T47D (cell line): Measurements from ENCODE around the gene HHIP.

ENCODE experiments used
- DNase-seq, 2 experiments: peaks; one replicate each; pipeline versions ENCODE4 v3.0.0 to v3.0.0-alpha.2; 2011 to 2012; ENCODE audit warnings: low read depth in 1 of 2, low spot score in 1 of 2
- JUND ChIP-seq: IDR thresholded peaks from 2 replicates; pipeline ENCODE4 v1.6.1; 2012; ENCODE audit warnings: low read depth
- in situ Hi-C: cut with HindIII; loops from 2 replicates; pipeline ENCODE4 v1.10.0; 2016; ENCODE audit warnings: low sequenced_read_pairs, low pct_unique_long_range_greater_than_20kb

The HHIP gene

DNA sequence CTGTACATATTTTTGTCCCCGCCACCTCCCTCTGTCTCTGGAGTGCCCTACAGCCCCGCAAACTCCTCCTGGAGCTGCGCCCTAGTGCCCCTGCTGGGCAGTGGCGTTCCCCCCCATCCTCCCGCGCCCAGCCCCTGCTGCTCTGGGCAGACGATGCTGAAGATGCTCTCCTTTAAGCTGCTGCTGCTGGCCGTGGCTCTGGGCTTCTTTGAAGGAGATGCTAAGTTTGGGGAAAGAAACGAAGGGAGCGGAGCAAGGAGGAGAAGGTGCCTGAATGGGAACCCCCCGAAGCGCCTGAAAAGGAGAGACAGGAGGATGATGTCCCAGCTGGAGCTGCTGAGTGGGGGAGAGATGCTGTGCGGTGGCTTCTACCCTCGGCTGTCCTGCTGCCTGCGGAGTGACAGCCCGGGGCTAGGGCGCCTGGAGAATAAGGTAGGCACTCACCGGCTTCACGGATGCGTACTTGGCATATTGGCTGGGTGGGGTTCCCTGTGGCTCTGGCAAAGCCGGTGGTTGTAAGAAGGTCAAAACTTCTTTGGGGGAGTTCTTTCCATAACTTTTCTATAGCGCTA, 653 bp downstream of the HHIP start:
- TF ChIP-seq JUND, result no peak
- in situ Hi-C loops, result no loop called here
- no peak for DNase-seq

- in situ Hi-C loops, result no loop called here
- no peak for TF ChIP-seq JUND
- no peak for DNase-seq
Observed at GRCh38 chr4:144647095-144647561, 1.2 kb downstream of the HHIP start.

DNA sequence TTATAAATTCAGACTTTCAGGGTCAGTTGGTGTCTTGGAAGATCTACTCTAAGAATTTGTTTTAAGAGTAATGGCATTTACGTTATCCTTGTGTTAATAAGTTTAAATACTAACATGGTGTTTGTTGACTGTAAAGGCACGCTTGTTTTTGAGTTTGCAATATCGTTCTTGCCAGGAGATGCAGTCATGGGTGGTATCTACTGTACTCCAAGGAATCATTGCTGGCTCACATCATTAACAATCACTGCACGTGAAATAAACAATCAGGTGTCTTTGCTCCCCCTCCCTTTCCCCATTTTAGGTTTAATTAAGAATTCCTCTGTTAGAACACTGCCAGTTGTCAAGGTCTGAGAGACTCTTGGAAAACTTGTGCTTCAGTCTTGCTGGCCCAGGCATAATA, 1.6 kb downstream of the HHIP start:
- DNase-seq, result no peak
- no peak for TF ChIP-seq JUND
- in situ Hi-C loops, result no loop called here

GRCh38 chr4:144648042-144648441, 2.1 kb downstream of the HHIP start:
- DNase-seq, result no peak
- no peak for TF ChIP-seq JUND
- in situ Hi-C loops, result no loop called here

GRCh38 chr4:144649646-144650045, 3.7 kb downstream of the HHIP start:
- no peak for TF ChIP-seq JUND
- in situ Hi-C loops, result no loop called here
- no peak for DNase-seq

- TF ChIP-seq JUND, result no peak
- in situ Hi-C loops, result no loop called here
- no peak for DNase-seq
Observed at GRCh38 chr4:144650311-144651005, 4.5 kb downstream of the HHIP start.

DNA sequence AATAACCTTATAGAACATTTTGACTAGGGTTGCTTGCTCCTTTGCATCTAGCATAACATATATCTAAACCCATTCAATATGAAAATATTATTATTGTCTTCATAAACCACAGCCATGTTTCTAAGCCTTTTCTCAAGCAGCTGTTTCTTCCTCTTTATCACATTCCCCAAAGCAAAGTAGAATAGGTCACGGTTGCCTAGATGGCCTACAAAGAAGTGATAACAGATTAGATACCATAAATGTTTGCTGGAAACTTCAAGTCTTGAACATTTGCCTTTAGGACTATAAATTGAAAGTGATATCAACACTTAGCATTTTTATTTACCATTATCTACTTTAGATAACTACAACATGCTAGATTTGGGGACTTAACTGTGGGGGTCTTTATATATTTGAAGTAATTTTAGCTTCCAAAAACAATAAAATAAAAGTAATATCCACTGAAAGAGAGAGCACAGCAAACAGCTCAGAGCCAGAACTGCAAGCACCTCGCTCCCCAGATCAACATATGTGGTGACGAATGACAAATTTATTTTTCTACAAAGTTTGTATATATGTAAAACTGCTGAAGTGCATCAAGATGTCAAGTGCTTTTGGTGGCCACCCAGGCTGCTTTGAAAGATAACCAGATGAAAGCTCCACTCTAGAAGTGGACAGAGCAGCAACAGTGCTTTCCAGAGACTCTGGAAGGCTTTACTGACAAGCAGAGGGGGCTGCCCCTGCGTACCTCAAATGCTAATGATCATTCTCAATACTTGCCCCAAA, 8.0 kb downstream of the HHIP start:
- no peak for TF ChIP-seq JUND
- in situ Hi-C loops, result no loop called here
- no peak for DNase-seq

DNA sequence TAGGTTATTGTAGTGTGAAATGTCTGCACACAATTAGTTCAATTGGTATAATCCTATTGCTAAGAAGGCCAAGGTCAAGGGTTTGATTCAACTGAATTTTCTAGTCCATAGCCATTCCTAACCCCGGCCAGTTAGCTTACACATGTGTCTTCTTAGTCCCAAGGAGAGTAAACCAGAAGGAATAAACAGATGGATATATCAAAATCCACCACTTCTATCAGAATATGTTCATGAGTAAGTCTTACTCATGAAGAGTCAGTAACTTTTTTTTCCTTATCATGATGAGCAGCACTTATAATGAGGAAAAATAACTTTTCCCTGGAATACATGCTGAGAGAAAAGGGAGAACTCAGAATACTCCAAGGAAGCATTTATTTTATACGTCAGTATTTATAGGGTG, 9.5 kb downstream of the HHIP start:
- in situ Hi-C loops, result no loop called here
- no peak for TF ChIP-seq JUND
- DNase-seq, result no peak

GRCh38 chr4:144656850-144657249, 10.9 kb downstream of the HHIP start:
- no peak for TF ChIP-seq JUND
- no peak for DNase-seq
- in situ Hi-C loops, result no loop called here

DNA sequence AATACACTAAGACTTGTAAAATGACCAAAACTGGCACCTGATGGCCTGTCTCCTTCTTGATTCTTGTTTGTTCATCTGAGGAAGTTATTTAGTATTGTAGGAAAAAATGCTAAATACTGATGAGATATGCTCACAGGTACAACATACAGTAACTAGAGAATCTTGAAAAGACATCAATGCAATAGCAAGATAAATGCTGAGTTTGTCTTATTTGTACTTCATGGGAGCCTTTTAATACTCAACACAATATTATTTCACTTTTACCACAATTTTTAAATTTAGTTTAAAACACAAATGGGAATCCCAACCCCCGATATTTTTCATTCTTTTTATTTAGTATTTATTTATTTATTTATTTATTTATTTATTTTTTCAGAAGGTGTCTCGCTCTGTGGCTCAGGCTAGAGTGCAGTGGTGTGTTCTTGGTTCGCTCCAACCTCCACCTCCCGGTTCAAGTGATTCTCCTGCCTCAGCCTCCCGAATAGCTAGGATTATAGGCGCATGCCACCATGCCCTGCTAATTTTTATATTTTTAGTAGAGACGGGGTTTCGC, 12.1 kb downstream of the HHIP start:
- TF ChIP-seq JUND, result no peak
- DNase-seq, result no peak
- in situ Hi-C loops, result no loop called here

GRCh38 chr4:144658903-144659302, 12.9 kb downstream of the HHIP start:
- no peak for DNase-seq
- TF ChIP-seq JUND, result no peak
- in situ Hi-C loops, result no loop called here

DNA sequence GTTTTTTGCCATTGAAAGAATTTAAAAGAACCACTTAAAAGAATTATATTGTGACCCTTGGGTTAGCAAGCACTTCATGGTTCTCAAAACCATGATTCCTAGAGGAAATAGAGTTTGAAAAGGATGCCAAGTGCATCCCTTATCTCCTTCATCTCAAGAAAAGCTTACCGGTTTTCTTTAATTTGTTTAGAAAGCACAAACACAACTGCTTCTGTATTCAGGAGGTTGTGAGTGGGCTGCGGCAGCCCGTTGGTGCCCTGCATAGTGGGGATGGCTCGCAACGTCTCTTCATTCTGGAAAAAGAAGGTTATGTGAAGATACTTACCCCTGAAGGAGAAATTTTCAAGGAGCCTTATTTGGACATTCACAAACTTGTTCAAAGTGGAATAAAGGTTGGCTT, 13.5 kb downstream of the HHIP start:
- TF ChIP-seq JUND, result no peak
- in situ Hi-C loops, result no loop called here
- DNase-seq, result no peak
